ENCODE data around the gene DLG2.

GRCh38 chr11:83922953-83923352 lies 1704.2 kb downstream of the DLG2 start:
- no peak for TF ChIP-seq EZH2 (IDR thresholded peaks at IDR 0.05; ENCODE audit: borderline replicate concordance, low read length)
- TF ChIP-seq CTCF (conservative IDR thresholded peaks at IDR 0.05 in 1 of 2, IDR thresholded peaks at IDR 0.05 in 1 of 2; ENCODE audit: extremely low read depth in 1 of 2, insufficient read depth in 1 of 2, low read depth in 1 of 2, low read length in 2 of 2) = no peak
